ENCODE data around the gene LRRC46.

The LRRC46 gene

DNA sequence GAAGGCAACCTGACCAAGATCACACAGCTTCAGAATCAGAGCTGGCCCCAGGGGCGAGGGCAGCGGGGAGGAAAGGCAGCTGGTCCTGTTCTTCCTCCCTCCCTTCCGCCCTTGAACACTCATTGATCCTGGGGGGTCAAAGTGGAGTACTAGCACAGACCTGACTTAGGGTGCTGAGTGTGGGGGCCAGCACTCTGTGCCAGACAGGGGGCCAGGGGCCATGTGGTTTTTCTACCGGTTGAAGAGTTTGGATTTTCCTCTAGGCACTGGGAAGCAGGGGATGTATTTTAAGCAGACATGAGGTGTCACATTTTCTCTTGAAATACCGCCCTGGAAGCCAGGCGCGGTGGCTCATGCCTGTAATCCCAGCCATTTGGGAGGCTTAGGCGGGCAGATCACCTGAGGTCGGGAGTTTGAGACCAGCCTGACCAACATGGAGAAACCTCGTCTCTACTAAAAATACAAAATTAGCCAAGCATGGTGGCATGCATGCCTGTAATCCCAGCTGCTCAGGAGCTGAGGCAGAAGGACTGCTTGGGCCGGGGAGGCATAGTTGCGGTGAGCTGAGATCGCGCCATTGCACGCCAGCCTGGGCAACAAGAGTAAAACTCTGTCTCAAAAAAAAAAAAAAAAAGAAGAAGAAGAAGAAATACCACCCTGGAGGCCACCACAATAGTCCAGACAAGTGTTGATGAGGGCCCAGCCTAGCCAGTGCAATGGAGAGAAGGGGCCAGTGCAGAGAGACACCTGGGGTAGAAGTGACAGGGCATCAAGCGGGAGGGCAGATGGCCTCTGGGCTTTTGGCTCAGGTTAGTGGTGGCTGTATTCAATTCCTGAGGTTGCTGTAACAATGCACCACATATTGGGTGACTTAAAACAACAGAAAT, 25.2 kb upstream of the LRRC46 start:
- Mint-ChIP-seq H3K4me1 (peaks cover 21% of the 10 kb centered on the region), H3K4me3 (no peak overlapping the region), H3K36me3 (peaks cover 35% of the 10 kb centered on the region), H3K27ac (no peak overlapping the region), H3K9me3 (no peaks in the 10 kb centered on the region)
- ATAC-seq, result no peak
- no peak for DNase-seq (ENCODE audit: low spot score in 2 of 2)

DNA sequence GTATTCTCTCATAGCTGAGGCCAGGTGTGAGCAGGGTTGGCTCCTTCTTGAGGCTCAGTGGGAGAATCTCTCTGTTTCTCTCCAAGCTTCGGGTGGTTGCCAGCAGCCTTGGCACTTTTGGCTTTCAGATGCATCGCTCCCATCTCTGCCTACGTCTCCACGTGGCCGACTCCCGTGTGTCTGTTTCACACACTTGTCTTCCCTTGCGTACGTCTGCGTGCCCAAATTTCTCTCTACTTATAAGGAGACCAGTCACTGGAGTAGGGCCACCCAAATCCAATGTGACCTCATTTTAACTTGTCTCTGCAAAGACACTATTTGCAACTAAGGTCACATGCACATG, 24.6 kb upstream of the LRRC46 start:
- Mint-ChIP-seq H3K36me3 (peaks cover 41% of the 10 kb centered on the region), H3K4me3 (no peak overlapping the region), H3K9me3 (no peaks in the 10 kb centered on the region), H3K27ac (no peak overlapping the region), H3K4me1 (peaks cover 27% of the 10 kb centered on the region)
- ATAC-seq, result no peak
- DNase-seq (ENCODE audit: low spot score in 2 of 2), result no peak

DNA sequence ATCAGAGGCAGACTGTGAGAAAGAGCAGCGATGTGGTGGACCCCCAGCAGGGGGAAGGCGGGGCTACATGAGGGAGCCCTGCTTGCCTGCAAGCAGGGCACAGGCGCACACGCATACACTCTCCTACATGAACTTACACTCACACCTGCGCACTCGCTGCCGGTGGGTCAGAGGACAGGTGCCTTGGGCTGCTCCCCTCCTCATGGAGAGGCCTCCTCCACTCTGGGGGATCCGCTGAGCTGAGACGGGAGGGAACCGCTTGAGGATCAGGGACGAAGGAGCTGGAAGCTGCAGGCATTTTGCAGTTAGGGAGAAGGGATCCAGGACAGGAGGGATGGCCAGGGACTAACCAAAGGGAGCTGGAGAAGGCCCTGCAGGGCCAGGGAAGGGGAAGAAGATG, 24.0 kb upstream of the LRRC46 start:
- Mint-ChIP-seq H3K9me3 (no peaks in the 10 kb centered on the region), H3K4me1 (peaks cover 32% of the 10 kb centered on the region), H3K27ac (peak overlapping the region; percentile 90), H3K36me3 (peaks cover 46% of the 10 kb centered on the region), H3K4me3 (no peak overlapping the region)
- no peak for ATAC-seq
- DNase-seq (ENCODE audit: low spot score in 2 of 2), result no peak

DNA sequence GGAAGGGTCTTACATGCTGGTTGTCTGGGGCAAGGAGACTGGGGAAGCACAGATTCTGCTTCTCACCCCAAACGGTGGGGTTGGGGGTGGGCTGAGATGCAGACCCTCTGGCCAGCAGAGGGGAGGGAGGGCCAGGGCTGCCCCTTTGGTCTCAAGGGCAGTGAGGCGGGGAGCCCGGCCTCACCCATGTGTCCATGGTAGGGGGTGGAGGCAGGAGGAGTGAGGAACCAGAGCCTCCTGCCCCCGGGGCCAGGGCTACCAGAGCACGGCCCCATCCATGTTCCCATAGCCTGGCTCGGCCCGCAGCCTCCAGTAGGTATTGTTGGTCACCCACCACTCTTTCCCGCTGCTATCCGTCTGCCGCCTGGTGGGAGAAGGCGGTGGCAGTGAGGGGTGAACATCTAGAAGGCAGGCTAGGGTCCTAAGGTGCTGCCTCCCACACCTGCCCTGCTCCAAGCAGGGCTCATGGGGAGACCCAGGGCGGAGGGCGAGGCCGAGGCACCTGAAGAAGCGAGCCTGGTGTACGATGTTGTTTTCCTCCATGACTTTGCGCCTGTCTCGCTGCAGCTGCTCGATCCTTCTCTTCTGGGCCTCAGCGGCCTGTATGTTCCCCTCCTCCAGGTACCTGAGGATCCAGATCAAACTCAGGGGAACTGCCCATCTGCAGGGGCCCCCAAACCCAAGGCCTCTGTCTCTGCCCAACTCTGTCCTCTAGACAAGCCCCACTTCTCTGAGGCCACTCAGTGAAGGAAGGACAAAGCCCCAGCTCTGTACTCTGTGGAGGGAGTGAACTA, 23.2 kb upstream of the LRRC46 start:
- Mint-ChIP-seq H3K27ac (peak overlapping the region; percentile 90), H3K4me1 (peaks cover 40% of the 10 kb centered on the region), H3K9me3 (no peaks in the 10 kb centered on the region), H3K36me3 (peaks cover 54% of the 10 kb centered on the region), H3K4me3 (no peak overlapping the region)
- no peak for DNase-seq (ENCODE audit: low spot score in 2 of 2)
- no peak for ATAC-seq

DNA sequence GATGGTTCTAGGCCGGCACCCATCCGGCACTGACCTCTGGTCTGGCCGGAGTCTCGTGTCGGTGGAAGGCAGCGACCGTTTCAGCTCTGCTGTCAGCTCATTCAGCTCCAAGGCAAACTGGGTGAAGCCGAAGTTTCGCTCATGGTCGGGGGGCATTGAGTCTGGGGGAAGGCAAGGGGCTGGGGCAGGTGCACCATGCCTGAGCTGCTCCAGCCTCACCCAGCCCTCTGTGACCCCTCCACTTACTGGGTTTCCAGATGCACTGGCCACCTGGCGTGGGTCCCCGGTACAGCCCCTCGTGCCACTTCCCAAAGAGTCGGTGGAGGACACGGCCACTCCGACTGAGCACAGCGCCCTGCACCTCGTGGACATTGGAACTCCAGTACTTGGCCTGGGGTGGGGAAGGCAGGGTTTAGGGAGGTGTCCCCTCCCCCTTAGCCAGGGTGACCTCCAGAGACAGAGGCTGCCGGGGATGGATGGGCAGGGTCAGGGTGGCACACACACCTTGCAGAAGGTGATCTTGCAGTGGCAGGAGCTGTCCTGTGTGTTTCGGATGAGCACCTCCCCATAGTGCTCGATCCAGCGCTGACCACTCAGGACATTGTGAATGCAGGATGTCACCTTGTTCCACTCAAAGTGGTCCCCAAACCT, 22.5 kb upstream of the LRRC46 start:
- ATAC-seq, result no peak
- Mint-ChIP-seq H3K9me3 (no peaks in the 10 kb centered on the region), H3K4me1 (peaks cover 40% of the 10 kb centered on the region), H3K27ac (peak overlapping the region; percentile 92), H3K36me3 (peaks cover 59% of the 10 kb centered on the region), H3K4me3 (no peak overlapping the region)
- no peak for DNase-seq (ENCODE audit: low spot score in 2 of 2)

DNA sequence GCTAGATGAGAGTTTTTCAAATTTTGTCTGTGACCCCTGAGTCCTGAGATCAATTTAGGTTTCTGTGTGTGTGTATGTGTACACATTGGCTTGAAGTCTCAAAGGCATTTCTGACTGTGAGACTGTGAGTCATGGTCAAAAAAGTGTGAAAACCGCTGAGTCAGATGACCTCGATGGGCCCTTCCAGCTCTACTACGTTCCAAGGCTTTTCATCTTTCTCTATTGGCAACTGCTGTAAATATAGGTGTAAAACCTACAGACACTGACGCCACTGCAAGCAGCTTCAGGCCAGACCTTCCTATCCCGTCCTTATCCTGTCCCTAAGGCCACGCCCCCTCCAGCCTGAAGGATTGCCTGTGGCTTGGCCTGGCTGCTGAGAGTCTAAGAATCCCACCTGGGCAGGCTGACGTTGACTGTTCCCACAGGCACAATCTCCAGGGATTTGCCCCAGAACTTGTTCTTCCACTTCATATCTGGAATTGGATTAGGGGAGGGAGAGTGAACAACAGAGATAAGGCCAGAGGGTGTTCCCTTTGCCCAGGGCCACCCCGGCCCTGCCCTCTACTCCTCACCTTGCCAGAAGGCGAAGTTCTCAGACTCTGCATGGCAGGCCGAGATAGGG, 21.2 kb upstream of the LRRC46 start:
- ATAC-seq, result peak; percentile 97
- peaks cover 40% of the 10 kb centered on the region for H3K4me1 Mint-ChIP-seq
- no peaks in the 10 kb centered on the region for H3K9me3 Mint-ChIP-seq
- peak in 1 of 2 donors; percentile 69 for DNase-seq (ENCODE audit: low spot score in 2 of 2)
- peak overlapping the region; percentile 27 for H3K4me3 Mint-ChIP-seq
- peaks cover 72% of the 10 kb centered on the region for H3K36me3 Mint-ChIP-seq
- peak overlapping the region; percentile 92 for H3K27ac Mint-ChIP-seq

DNA sequence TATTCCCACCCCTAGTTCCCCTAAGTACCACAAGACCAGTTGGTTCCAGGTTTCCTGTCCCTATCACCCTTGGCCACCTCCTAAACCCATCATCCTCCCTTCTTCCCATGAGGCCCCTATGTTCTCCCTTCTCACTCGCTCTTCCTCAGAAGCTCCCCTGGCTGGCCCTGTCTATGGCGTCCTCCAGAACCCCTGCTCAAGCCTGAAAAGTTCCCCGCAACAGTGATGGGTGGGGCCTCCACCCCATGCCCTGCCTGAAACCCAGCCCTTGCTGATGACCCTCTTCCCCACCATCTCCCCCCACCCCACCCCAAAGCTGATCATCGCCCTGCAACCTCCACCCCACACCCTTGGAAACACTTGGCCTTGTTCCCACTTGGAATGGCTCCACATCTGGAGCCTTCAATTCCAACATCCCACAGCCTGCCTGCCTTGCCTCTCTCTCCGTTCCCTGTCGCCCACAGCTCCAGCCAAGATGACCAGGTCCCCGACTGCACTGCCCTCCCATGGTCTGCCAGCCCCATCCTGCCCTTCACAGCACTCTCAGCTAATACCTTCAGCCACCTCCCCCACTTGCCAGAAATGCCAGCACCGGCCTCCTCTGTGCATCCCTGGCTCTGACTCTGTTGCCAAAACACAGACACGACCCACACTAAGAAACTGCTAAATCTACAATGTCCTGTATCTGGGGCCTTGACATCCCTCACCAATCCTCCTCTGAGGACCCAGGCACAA, 20.4 kb upstream of the LRRC46 start:
- DNase-seq (ENCODE audit: low spot score in 2 of 2), result no peak
- Mint-ChIP-seq H3K36me3 (peaks cover 79% of the 10 kb centered on the region), H3K9me3 (no peaks in the 10 kb centered on the region), H3K4me3 (peak overlapping the region; percentile 27), H3K27ac (peak overlapping the region; percentile 92), H3K4me1 (peaks cover 40% of the 10 kb centered on the region)
- ATAC-seq, result no peak

DNA sequence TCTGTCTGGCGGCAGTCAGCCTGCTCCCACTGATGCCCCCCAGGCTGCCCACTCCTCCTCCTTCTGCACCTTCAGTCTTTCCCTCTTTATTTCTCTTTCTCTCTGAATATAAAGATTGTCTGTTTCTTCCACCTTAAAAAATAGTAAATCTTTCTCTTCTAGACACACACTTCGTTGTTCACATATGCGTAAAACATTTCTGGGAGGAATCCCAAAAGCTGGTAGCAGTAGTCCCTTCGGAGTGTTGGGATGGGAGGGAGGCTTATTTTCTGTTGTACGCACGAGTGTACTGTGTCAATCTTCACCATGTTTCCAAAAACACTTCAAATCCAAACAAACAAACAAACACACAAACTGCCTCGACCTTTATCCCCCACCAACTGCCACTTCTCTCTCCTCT, 19.8 kb upstream of the LRRC46 start:
- no peak for ATAC-seq
- peak overlapping the region; percentile 92 for H3K27ac Mint-ChIP-seq
- DNase-seq (ENCODE audit: low spot score in 2 of 2), result no peak
- H3K4me1 Mint-ChIP-seq, result peaks cover 40% of the 10 kb centered on the region
- peaks cover 79% of the 10 kb centered on the region for H3K36me3 Mint-ChIP-seq
- no peak overlapping the region for H3K4me3 Mint-ChIP-seq
- H3K9me3 Mint-ChIP-seq, result no peaks in the 10 kb centered on the region

DNA sequence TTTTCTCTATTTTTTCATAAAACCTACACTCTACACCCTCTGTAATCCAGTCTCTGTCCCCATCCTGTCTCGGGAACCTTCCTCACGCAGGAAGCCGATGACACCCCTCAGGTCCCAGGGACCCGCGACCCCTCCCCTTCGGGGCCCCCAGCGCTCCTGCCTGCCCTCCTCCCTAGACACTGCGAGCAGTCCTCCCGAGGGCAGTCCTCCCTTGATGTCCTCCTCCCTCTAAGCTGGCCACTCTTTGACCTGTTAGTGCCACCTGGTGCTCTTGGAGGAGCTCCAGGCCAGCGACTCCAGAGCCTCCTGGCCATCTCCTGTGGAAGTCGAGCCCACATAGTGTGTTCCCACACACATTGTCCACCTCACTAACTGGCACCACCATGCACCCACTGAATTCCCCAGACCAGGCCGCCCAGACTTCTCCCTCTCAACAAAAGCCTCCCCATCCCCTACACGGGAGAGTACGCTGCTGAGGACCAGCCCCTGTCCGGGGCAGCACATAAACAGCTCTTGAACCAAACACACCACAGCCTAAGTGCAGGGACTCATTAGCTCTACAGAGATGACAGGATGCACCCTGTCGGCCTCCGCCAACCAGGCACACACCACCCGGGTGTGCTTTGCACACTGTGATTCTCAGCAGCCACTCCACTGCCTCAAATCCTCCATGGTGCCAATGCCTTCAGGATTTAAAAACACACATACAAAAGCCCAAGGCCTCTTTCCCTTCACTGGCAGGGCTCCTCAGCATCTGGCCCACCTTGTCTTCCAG, 19.1 kb upstream of the LRRC46 start:
- peak overlapping the region; percentile 92 for H3K27ac Mint-ChIP-seq
- H3K36me3 Mint-ChIP-seq, result peaks cover 84% of the 10 kb centered on the region
- no peak for DNase-seq (ENCODE audit: low spot score in 2 of 2)
- no peak for ATAC-seq
- H3K4me1 Mint-ChIP-seq, result peaks cover 40% of the 10 kb centered on the region
- H3K9me3 Mint-ChIP-seq, result no peaks in the 10 kb centered on the region
- H3K4me3 Mint-ChIP-seq, result no peak overlapping the region

DNA sequence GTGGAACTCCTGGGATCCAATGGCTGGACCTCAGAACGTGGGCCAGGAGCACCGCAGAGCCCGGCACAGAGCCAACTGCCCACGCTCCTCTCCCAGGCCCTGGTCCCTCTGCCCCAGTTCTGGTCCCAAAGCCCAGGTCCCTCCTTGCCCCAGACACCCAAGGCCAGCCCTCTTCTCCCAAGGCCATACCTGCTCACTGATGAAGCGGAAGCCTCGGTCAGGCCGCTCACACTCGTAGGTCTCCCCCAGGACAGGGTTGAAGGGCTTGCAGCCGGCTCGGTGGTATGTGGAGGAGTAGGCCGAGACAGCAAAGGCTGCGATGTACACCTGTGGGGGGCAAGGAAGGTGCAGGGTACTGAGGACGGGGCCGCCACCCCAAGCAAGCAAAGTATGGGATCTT, 18.4 kb upstream of the LRRC46 start:
- Mint-ChIP-seq H3K4me3 (no peak overlapping the region), H3K4me1 (peaks cover 40% of the 10 kb centered on the region), H3K27ac (peak overlapping the region; percentile 92), H3K9me3 (no peaks in the 10 kb centered on the region), H3K36me3 (peaks cover 87% of the 10 kb centered on the region)
- DNase-seq (ENCODE audit: low spot score in 2 of 2), result no peak
- no peak for ATAC-seq

DNA sequence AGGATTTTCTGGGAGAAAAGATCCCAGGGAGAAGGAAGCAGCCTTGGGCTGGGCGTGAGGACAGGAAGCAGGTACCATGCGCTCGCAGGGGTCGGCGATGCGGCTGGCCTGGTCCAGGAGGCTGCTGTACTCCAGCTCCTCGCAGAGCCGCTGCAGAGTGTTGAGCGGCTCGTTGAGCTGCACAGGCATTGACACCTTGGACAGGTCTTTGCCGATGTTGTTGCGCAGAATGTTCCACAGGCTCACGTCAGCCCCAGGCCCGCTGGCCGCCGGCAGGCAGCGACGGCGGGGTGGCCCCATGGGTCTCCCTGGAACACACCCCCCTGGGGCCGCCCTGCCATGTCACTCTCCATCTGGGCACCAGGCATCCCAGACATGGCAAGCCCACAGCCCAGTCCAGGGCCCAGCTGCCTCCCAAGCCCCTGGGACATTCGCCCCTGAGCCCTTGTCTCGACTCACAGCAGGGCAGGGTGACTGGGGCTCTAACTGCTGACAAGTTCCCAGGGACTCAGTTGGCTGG, 17.9 kb upstream of the LRRC46 start:
- Mint-ChIP-seq H3K4me3 (no peak overlapping the region), H3K36me3 (peaks cover 82% of the 10 kb centered on the region), H3K4me1 (peaks cover 40% of the 10 kb centered on the region), H3K9me3 (no peaks in the 10 kb centered on the region), H3K27ac (peak overlapping the region; percentile 92)
- DNase-seq (ENCODE audit: low spot score in 2 of 2) (no peak), ATAC-seq (no peak)

DNA sequence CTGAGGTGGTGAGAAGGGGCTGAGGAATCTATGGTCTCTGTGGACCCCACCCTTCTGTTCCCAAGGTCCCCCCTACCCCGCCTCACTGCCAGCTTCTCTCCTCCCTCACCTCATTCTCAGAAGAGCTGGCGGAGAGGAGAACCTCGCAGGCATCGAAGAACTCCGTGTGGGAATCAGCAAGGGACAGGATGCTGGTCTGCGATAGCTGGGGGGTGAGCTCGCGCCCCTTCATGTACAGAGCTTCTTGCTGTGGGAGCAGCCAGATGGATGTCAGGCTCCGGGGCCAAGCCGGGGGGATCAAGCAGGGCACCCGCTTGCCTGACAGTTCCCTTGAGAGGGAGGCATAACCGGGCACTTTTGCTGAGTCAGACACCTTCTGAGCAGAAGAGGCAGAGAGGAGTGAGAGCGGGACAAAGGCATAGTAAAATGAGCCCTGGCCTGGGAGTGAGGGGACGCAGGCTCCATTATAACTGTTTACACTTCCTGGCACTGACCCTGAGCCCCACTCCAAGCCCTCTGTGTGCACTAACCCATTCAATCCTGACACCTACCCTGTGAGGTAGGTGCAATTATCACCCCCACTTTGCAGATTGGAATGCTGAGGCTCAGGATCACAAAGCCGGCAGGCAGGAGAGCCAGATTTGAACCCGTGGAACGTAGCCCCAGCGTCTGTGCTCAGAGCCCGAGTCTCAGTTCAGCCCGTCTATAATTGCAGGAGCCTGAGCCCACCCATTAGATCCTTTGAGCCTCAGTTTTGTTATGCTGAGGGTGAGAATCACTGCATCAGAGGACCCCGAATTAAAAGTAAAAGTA, 16.2 kb upstream of the LRRC46 start:
- peaks cover 65% of the 10 kb centered on the region for H3K36me3 Mint-ChIP-seq

DNA sequence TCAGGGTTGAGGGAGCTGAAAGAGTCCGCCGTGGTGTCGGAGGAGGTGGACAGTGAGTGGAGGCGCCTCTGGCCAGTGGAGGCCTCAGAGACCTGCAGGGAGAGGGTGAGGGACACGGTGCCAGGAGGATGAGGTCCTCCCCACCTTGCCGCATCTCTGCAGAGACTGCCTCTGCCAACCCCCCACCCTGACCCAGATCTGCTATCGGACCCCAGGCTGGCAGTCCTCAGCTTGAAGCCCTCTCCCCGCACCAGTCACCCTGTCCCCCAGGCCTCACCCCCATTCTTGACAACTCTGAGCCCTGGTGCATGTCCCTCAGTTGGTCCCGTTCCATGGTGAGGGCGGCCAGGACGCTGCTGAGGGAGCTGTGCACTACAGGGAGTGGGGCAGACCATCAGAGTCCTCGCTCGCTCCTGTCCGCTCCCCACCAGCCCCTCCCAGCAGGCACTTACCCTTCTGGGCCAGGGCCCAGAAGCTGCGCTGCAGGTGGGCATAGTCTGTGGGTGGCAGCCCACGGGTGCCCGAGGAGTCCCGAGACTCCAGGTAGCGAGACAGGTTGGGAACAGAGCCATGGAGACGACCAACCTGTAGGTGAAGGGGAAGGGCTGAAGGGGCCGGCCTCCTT, 15.2 kb upstream of the LRRC46 start:
- Mint-ChIP-seq H3K27ac (no peak overlapping the region), H3K9me3 (no peaks in the 10 kb centered on the region), H3K36me3 (peaks cover 65% of the 10 kb centered on the region), H3K4me3 (no peak overlapping the region), H3K4me1 (peaks cover 33% of the 10 kb centered on the region)
- no peak for ATAC-seq
- DNase-seq (ENCODE audit: low spot score in 2 of 2), result no peak

More for the DNA sequence above, 16.2 kb upstream of the LRRC46 start:
- H3K4me1 Mint-ChIP-seq, result peaks cover 33% of the 10 kb centered on the region
- no peaks in the 10 kb centered on the region for H3K9me3 Mint-ChIP-seq
- peak overlapping the region; percentile 81 for H3K27ac Mint-ChIP-seq
- no peak overlapping the region for H3K4me3 Mint-ChIP-seq
- ATAC-seq (no peak), DNase-seq (ENCODE audit: low spot score in 2 of 2) (no peak)

All from stimulated activated effector memory CD8-positive, alpha-beta T cell treated with anti-CD3 and anti-CD28 coated beads, Interleukin-12 subunit alpha, Interleukin-12 subunit beta, amount 100 ng/mL, for 72 hours (primary cell).